GM19468 (cell line): Measurements from ENCODE around the gene TSC22D3.
"Not testable (repeated sequence)": the region's sequence is repeated elsewhere in the genome, so short reads cannot be mapped to it uniquely, and the experiment has no call there.

ENCODE experiments used
- ATAC-seq: cut with Tn5 transposase; IDR thresholded peaks from one replicate; pipeline ENCODE4 v1.9.1; 2021; ENCODE audit warnings: mild to moderate bottlenecking, moderate library complexity, moderate number of reproducible peaks; ENCODE audit not compliant: unreplicated experiment; ENCODE audit errors: extremely low read depth

TSC22D3 gene

DNA sequence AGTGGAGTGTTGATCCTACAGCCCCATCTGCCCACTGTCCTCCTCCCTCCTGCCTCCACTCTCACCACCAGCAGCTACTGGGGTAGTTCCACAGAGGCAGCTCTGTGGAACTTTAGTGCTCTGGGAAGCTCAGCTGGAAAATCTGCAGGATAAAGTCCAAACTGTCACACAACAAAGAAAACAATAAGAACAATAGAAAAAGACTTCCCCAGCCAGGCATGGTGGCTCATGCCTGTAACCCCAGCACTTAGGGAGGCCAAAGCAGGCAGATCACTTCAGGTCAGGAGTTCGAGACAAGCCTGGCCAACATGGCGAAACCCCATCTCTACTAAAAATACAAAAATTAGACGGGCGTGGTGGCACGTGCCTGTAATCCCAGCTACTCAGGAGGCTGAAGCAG is 106.9 kb downstream of the TSC22D3 start:
- ATAC-seq, result not testable (repeated sequence)

DNA sequence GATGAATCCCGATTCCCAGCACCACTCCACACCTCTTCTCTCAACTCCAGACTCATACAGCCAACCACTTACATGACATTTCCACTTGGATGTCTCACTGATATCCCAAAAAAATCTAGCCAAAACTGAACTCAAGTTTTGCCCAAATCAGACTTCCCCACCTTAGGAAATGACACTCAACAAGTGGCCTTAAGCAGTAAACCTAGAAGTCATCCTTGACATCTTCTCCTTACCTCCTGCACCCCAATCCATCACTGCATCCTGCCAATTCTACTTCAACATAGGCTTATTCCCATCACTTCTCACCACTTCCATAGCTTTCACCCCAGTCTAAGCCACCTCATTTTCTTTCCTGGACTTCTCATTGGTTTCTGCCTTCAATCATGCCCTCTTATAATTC is 108.2 kb downstream of the TSC22D3 start:
- no peak for ATAC-seq

DNA sequence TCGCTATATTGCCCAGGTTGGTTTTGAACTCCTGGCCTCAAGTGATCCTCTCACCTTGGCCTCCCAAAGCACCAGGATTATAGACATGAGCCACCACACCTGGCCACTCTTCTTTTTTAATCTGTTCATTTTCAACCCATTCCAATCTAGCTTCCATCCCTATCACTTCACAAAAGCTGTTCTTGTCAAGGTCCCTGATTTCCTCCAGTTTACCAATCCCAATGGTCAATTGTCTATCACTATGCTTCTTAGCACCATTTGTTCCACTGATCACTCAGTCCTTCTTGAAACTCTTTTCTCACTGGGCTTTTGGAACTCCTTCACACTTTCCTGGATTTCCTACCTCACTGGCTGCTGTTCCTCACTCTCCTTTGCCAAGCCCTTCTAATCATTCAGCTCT is 108.7 kb downstream of the TSC22D3 start:
- no peak for ATAC-seq
